Measurements from ENCODE around the gene NKAIN4. TPM values are rescaled to one million over a fixed set of nuclear protein-coding genes. Genes with fewer than 3 reads are reported as not detected.

The NKAIN4 gene
- total RNA-seq, 1 donor from 2014 or later, result 183 TPM

DNA sequence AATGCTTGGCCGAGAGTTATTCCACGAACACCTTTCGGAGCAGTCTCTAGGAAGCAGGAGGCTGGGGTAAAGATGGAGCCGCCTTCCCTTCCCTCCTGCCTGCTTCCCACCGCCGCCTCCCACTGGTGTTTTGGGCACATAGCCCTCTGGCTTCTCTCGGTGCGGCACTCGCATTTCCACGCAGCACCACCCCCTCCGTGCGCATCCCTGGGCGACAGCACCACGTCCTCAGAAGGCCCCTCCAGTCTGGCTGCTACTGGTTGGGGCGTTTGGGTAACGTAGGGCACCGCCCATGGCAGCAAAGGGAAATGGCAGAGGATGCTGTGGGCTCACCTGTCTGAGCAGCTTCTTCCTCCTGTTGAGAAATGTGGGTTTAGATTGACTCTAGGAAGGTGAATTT is 41.2 kb upstream of the NKAIN4 start:
- H3K4me3 Mint-ChIP-seq (ENCODE audit: unreplicated experiment), result no peak overlapping the region
- no peak for DNase-seq
- peaks cover 4% of the 10 kb centered on the region for H3K36me3 Mint-ChIP-seq (ENCODE audit: unreplicated experiment)
- peaks cover 6% of the 10 kb centered on the region for H3K9me3 Mint-ChIP-seq (ENCODE audit: unreplicated experiment)
- TF ChIP-seq, protein P1, sequence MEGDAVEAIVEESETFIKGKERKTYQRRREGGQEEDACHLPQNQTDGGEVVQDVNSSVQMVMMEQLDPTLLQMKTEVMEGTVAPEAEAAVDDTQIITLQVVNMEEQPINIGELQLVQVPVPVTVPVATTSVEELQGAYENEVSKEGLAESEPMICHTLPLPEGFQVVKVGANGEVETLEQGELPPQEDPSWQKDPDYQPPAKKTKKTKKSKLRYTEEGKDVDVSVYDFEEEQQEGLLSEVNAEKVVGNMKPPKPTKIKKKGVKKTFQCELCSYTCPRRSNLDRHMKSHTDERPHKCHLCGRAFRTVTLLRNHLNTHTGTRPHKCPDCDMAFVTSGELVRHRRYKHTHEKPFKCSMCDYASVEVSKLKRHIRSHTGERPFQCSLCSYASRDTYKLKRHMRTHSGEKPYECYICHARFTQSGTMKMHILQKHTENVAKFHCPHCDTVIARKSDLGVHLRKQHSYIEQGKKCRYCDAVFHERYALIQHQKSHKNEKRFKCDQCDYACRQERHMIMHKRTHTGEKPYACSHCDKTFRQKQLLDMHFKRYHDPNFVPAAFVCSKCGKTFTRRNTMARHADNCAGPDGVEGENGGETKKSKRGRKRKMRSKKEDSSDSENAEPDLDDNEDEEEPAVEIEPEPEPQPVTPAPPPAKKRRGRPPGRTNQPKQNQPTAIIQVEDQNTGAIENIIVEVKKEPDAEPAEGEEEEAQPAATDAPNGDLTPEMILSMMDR (IDR thresholded peaks at IDR 0.05; ENCODE audit: partially characterized antibody, unreplicated experiment), result no peak
- H3K27ac Mint-ChIP-seq (ENCODE audit: unreplicated experiment), result no peak overlapping the region
- H3K4me1 Mint-ChIP-seq (ENCODE audit: low read depth, unreplicated experiment), result peaks cover 1% of the 10 kb centered on the region
- peaks cover 6% of the 10 kb centered on the region for H3K27me3 Mint-ChIP-seq (ENCODE audit: unreplicated experiment)

GRCh38 chr20:63295018-63295417 is 40.8 kb upstream of the NKAIN4 start:
- H3K27ac Mint-ChIP-seq (ENCODE audit: unreplicated experiment), result no peak overlapping the region
- H3K36me3 Mint-ChIP-seq (ENCODE audit: unreplicated experiment), result peaks cover 4% of the 10 kb centered on the region
- TF ChIP-seq, protein P1 (IDR thresholded peaks at IDR 0.05; ENCODE audit: partially characterized antibody, unreplicated experiment), result no peak
- H3K4me1 Mint-ChIP-seq (ENCODE audit: low read depth, unreplicated experiment), result peaks cover 1% of the 10 kb centered on the region
- H3K9me3 Mint-ChIP-seq (ENCODE audit: unreplicated experiment), result peaks cover 6% of the 10 kb centered on the region
- no peak overlapping the region for H3K4me3 Mint-ChIP-seq (ENCODE audit: unreplicated experiment)
- DNase-seq, result no peak
- H3K27me3 Mint-ChIP-seq (ENCODE audit: unreplicated experiment), result peaks cover 6% of the 10 kb centered on the region

DNA sequence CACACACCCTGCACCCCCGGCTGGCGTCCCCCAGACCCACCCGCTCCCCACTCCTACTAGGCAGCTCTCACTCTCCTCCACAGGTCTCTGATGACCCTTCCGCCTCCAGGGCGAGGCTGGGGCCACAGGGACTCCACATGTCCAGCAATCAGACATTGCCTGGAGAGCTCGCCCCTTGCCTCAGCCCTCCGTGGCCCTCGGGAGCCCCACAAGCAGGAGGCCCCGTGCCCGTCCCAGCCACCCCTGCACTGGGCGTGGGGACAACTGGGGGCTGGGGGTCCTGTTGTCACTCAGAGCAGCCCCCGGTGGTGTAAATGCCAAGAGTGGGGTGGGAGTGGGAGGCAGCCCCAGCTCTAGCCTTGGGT is 40.3 kb upstream of the NKAIN4 start:
- peaks cover 6% of the 10 kb centered on the region for H3K27me3 Mint-ChIP-seq (ENCODE audit: unreplicated experiment)
- H3K4me3 Mint-ChIP-seq (ENCODE audit: unreplicated experiment), result no peak overlapping the region
- H3K9me3 Mint-ChIP-seq (ENCODE audit: unreplicated experiment), result peaks cover 6% of the 10 kb centered on the region
- peaks cover 4% of the 10 kb centered on the region for H3K36me3 Mint-ChIP-seq (ENCODE audit: unreplicated experiment)
- peaks cover 1% of the 10 kb centered on the region for H3K4me1 Mint-ChIP-seq (ENCODE audit: low read depth, unreplicated experiment)
- H3K27ac Mint-ChIP-seq (ENCODE audit: unreplicated experiment), result no peak overlapping the region
- TF ChIP-seq, protein P1 (IDR thresholded peaks at IDR 0.05; ENCODE audit: partially characterized antibody, unreplicated experiment), result no peak
- no peak for DNase-seq

- H3K4me3 Mint-ChIP-seq (ENCODE audit: unreplicated experiment), result no peak overlapping the region
- peaks cover 3% of the 10 kb centered on the region for H3K27me3 Mint-ChIP-seq (ENCODE audit: unreplicated experiment)
- H3K9me3 Mint-ChIP-seq (ENCODE audit: unreplicated experiment), result peaks cover 5% of the 10 kb centered on the region
- DNase-seq, result no peak
- peaks cover 1% of the 10 kb centered on the region for H3K4me1 Mint-ChIP-seq (ENCODE audit: low read depth, unreplicated experiment)
- TF ChIP-seq, protein P1 (IDR thresholded peaks at IDR 0.05; ENCODE audit: partially characterized antibody, unreplicated experiment), result no peak
- H3K27ac Mint-ChIP-seq (ENCODE audit: unreplicated experiment), result no peak overlapping the region
- peaks cover 1% of the 10 kb centered on the region for H3K36me3 Mint-ChIP-seq (ENCODE audit: unreplicated experiment)
These were observed 39.7 kb upstream of the NKAIN4 start for GRCh38 chr20:63293871-63294535.

DNA sequence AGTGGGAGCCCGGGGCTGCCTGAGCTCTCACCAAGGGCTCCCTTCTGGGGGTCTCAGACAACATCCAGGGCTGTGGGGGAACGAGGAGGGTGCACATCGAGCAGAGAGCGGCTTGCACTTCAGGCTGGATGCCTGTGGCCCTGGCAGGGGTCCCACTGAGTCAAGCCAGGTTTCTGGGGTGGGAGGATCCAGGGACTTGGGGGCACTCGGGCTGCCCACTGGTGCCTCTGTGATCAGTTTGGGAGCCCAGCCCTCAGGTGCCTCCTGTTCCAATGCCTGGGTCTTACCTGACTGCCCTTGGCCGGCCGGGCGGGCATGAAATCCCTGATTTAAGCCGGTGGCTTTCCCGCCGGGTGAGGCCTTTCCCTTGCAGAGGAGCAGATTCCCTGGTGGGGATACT is 39.2 kb upstream of the NKAIN4 start:
- DNase-seq, result no peak
- H3K36me3 Mint-ChIP-seq (ENCODE audit: unreplicated experiment), result no peaks in the 10 kb centered on the region
- no peak overlapping the region for H3K4me3 Mint-ChIP-seq (ENCODE audit: unreplicated experiment)
- peaks cover 1% of the 10 kb centered on the region for H3K4me1 Mint-ChIP-seq (ENCODE audit: low read depth, unreplicated experiment)
- no peak overlapping the region for H3K27ac Mint-ChIP-seq (ENCODE audit: unreplicated experiment)
- peaks cover 2% of the 10 kb centered on the region for H3K27me3 Mint-ChIP-seq (ENCODE audit: unreplicated experiment)
- peaks cover 2% of the 10 kb centered on the region for H3K9me3 Mint-ChIP-seq (ENCODE audit: unreplicated experiment)
- TF ChIP-seq, protein P1 (IDR thresholded peaks at IDR 0.05; ENCODE audit: partially characterized antibody, unreplicated experiment), result no peak
